Skeletal muscle satellite cell (primary cell): ENCODE data around the gene OSBPL1A.

Experiments used
- H3K27me3 ChIP-seq: 2 replicates; pipeline ENCODE4 v1.7.0; 2013; ENCODE audit warnings: low read length; ENCODE audit not compliant: control insufficient read depth, insufficient read depth
- H3K36me3 ChIP-seq: 2 replicates; pipeline ENCODE4 v1.7.0; 2013; ENCODE audit warnings: mild to moderate bottlenecking, control low read depth, low read length; ENCODE audit not compliant: insufficient read depth
- H3K4me1 ChIP-seq: 2 replicates; pipeline ENCODE4 v1.7.0; 2013; ENCODE audit warnings: low read length; ENCODE audit not compliant: control insufficient read depth, insufficient read depth
- H3K4me2 ChIP-seq: 2 replicates; pipeline ENCODE4 v1.7.0; 2013; ENCODE audit warnings: mild to moderate bottlenecking, low read length
- H3K4me3 ChIP-seq: 2 replicates; pipeline ENCODE4 v1.7.0; 2013; ENCODE audit warnings: low read length
- H3K9ac ChIP-seq: 2 replicates; pipeline ENCODE4 v1.7.0; 2013; ENCODE audit warnings: mild to moderate bottlenecking, low read depth, low read length, moderate library complexity
- H3K9me3 ChIP-seq: replicated peaks from 2 replicates; pipeline ENCODE4 v1.7.0; 2013; ENCODE audit warnings: mild to moderate bottlenecking, control low read depth, low read length

OSBPL1A gene

DNA sequence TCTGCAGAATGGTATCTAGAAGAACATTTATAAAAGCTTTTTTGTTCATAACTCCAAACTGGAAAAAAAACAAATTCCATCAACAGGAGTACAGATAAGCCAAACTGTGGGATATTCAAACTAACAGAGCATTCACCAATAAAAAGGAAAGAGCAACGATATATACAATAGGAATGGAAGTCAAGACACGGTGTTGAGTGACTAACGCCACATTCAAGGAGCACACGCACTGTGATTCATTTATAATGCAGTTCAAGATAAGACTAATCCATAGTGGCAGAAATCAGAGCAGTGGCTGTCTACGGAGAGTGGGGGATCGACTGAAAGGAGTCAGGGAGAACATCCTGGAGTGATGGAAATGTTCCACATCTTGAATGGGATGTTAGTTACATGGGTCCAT lies 188.1 kb downstream of the OSBPL1A start:
- H3K36me3 ChIP-seq: no peaks in the 10 kb centered on the region
- no peak overlapping the region for H3K9ac ChIP-seq
- no peak overlapping the region for H3K4me2 ChIP-seq
- H3K4me3 ChIP-seq: no peak overlapping the region
- H3K4me1 ChIP-seq: peaks cover 27% of the 10 kb centered on the region
- no peaks in the 10 kb centered on the region for H3K27me3 ChIP-seq
- H3K9me3 ChIP-seq: no peaks in the 10 kb centered on the region

DNA sequence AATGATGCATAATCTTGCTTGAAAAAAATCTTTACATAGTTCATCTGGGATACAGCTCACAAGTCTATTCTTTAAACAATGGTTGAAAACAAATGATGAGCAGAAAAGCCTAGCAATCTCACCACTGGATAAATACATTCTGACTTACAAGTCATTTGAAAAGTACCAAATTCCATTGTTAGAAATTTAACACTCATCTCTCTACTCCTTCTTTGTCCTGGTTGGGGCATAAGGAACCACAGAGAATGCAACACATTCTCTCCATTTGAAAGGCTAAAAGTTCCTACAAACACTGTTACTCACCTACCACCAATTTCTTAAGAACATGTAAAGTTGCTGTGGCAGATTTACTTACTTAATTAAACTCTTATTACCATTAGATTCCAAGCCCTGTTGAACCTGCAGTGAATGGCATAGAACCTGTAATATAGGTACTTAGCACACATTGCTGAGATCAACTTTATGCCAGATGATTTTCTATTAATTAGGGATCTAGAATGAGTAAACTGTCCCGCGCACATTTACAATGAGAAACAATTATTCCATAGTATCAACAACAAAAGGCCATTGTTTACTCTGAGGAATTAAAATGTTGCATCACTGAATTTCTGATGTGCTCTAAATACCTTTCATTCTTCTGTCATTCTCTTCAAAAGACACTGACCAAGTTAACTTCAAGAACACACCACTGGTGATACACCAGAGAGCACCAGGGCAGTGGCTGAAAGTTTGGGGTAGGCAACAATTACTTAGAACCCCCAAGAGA lies 189.2 kb downstream of the OSBPL1A start:
- H3K4me3 ChIP-seq: no peak overlapping the region
- H3K9ac ChIP-seq: no peak overlapping the region
- no peaks in the 10 kb centered on the region for H3K9me3 ChIP-seq
- no peaks in the 10 kb centered on the region for H3K27me3 ChIP-seq
- H3K4me1 ChIP-seq: peaks cover 17% of the 10 kb centered on the region
- no peaks in the 10 kb centered on the region for H3K36me3 ChIP-seq
- no peak overlapping the region for H3K4me2 ChIP-seq

DNA sequence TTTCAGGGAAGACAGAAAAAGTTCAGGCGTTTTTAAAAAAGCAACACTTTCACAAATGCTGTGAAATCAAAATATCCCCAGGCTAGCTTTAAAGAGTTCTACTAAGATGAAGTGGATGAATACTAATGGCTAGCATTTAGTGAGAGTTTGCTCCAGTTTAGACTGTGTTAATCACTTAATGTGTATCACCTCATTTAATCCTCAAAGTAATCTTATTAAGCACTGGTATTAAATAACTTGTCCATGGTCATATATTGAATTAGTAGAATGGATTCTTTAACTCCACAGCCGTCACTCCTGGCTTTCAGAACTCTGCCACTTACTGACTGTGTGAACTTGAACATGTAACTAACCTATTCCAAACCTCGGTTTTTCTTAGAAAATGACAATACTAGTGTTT lies 192.7 kb downstream of the OSBPL1A start:
- Histone ChIP-seq H3K4me1 (no peaks in the 10 kb centered on the region), H3K36me3 (no peaks in the 10 kb centered on the region), H3K27me3 (no peaks in the 10 kb centered on the region), H3K4me2 (no peak overlapping the region), H3K9me3 (no peaks in the 10 kb centered on the region), H3K9ac (no peak overlapping the region), H3K4me3 (no peak overlapping the region)

DNA sequence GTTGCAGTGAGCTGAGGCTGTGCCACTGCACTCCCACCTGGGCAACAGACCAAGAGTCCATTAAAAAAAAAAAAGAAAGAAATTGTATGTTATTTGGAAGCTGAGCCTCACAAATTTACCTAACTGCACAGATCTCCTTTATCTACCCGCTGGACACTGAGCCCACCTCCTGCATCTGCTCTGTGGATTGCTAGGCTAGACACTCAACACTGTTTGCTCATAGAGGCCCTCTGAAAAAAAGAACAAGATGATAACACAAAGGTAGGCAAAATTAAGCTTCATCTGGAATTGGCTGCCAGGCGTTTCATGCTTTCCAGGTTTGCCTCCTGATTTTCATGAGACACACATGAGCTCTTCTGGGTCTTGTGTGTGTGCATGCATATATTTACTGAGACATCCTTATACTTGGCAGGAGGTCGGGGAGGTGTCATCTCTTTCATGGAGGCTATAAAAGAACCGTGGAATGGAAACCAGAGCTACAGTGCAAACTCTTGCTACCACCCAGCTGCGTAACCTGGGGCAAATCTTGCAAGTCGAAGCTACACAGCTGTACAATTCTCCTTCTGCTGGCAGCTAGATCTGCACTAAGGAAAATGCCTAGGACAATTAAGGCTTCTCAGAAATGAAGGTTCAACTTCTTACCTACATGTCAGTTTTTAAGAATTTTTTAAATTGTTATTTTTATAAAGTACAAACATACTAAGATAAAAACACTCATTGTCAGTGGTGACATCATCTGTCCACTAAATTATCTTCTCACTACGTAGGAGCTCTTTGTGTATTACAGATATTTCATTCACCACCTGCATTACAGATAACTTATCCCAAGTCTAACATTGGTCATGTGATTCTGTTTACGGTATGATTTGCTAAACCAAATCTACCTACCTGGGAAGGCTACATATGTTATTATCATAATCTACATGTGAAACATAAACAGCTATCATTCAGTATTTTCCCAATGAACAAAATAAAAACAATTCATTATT lies 195.6 kb downstream of the OSBPL1A start:
- Histone ChIP-seq H3K27me3 (no peaks in the 10 kb centered on the region), H3K4me1 (peaks cover 4% of the 10 kb centered on the region), H3K4me3 (no peak overlapping the region), H3K4me2 (no peak overlapping the region), H3K9ac (no peak overlapping the region), H3K9me3 (no peaks in the 10 kb centered on the region), H3K36me3 (no peaks in the 10 kb centered on the region)

DNA sequence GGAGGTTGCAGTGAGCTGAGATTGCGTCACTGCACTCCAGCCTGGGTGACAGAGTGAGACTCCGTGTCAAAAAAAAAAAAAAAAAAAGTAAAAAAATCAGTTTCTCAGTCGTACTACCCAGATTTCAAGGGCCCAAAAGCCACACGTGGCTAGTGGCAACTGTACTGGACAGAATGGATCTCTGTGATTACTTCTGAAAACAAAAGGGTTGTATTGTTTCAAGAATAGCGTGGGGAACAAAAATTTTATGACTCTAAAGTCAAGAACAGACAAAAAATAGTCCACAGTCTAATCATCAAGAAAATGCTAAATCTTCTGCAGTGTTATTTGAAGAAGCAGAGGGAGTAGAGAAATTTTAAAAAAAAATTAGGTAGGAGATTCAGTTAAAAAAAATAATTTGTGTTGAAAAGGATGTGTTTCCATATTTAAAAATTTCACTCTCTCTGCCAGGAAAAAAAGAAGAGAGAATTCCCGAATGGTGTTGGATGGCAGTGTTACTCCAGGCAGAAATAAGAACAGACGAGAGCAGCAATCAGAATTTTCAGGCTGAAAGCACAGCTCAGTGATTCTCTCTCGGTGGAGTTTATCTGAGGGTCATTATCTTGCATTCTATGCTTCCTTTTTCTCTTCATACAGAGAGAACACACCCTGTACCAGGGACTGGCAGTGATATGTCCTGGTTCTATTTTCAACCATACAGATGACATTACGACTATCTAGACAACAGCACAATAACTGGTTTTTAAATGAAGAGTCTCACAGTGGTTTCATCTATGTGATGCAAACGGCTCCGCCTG lies 196.9 kb downstream of the OSBPL1A start:
- Histone ChIP-seq H3K9ac (no peak overlapping the region), H3K4me1 (peaks cover 4% of the 10 kb centered on the region), H3K4me3 (no peak overlapping the region), H3K36me3 (no peaks in the 10 kb centered on the region), H3K27me3 (no peaks in the 10 kb centered on the region), H3K4me2 (no peak overlapping the region), H3K9me3 (no peaks in the 10 kb centered on the region)

DNA sequence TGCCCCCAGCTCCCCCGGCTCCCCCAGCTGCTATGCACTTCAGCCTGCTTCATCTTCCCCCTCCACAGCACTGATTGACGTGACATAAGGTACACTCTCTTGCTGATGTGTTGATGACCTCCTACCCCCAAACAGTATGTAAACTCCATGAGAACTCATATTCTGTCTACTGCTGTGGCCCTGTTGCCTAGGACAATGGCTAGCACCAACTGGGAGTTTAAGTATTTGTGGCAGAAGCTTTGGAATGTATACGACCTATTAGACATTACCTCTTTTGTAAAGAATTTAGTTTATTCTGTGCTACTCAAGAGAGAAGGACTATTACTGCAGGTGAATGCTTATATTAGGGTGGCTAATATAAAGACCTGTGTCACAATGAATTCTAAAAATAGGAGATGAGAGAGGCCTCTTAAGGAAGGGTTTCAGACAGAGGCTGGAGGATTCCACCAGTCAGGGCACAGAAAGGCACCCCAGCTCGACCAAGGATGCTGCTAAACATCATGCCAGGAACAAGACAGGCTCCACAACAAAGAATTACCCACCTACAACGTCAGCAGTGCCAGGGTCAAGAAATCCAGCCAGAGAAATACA lies 198.2 kb downstream of the OSBPL1A start:
- no peak overlapping the region for H3K4me3 ChIP-seq
- H3K36me3 ChIP-seq: no peaks in the 10 kb centered on the region
- no peak overlapping the region for H3K4me2 ChIP-seq
- H3K9ac ChIP-seq: no peak overlapping the region
- H3K4me1 ChIP-seq: peaks cover 4% of the 10 kb centered on the region
- H3K9me3 ChIP-seq: no peaks in the 10 kb centered on the region
- H3K27me3 ChIP-seq: no peaks in the 10 kb centered on the region

DNA sequence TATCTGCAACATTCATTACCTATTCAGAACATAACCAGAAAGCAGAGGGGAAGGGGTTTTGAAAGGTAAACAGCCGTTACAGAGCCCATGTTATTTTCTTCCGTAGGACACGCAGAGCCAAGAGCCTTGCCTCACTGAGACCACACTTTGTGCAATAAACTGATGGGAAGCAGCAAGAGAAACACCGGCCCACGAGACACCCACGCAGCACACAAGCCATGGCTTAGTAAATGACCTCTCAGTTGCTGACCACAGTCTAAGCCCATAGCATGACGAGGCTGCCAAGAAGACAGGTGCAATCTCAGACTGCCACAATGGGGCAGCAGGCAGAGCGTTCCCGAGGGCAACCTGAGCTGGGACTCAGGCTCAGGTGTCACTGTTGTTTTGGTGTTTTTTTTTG lies 199.2 kb downstream of the OSBPL1A start:
- Histone ChIP-seq H3K27me3 (no peaks in the 10 kb centered on the region), H3K9ac (no peak overlapping the region), H3K9me3 (no peaks in the 10 kb centered on the region), H3K4me3 (no peak overlapping the region), H3K4me2 (no peak overlapping the region), H3K36me3 (no peaks in the 10 kb centered on the region), H3K4me1 (peaks cover 5% of the 10 kb centered on the region)

DNA sequence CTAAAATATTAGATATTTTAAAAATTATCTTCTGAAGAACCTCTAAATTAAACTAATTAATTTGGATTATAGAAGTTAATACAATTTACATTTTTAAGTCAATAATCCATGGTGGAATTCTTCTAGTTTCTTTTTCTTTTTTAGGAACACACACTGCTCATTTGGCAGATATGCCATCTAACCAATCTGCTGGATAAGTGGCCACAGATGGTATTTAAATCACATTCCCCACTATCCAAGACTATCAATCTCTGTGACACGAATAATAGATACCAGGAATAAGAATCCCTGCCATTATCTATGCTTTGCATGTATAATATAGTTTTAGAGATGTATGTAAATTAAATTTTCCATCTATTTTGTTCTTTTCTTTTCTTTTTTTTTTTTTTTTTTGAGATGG lies 200.2 kb downstream of the OSBPL1A start:
- Histone ChIP-seq H3K9me3 (no peaks in the 10 kb centered on the region), H3K36me3 (no peaks in the 10 kb centered on the region), H3K4me2 (no peak overlapping the region), H3K27me3 (no peaks in the 10 kb centered on the region), H3K9ac (no peak overlapping the region), H3K4me3 (no peak overlapping the region), H3K4me1 (peaks cover 13% of the 10 kb centered on the region)

DNA sequence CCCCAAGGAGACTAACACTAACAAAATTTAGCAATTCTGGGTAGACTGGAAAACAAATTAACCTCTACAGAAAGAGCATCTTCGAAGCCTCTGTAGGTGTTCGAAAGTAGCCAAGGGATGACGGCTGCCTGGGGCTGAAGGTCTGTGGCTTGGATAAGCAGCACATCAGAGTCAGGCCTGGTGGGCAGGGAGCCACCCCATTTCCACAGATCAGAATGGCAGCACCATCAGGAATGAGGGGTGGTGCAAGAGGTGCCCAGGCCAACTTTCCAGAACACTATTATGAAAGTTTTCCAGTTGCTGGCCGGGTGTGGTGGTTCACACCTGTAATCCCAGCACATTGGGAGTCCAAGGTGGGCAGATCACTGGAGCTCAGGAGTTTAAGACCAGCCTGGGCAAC lies 200.9 kb downstream of the OSBPL1A start:
- Histone ChIP-seq H3K36me3 (no peaks in the 10 kb centered on the region), H3K27me3 (no peaks in the 10 kb centered on the region), H3K4me2 (no peak overlapping the region), H3K4me1 (peaks cover 18% of the 10 kb centered on the region), H3K4me3 (no peak overlapping the region), H3K9me3 (no peaks in the 10 kb centered on the region), H3K9ac (no peak overlapping the region)

DNA sequence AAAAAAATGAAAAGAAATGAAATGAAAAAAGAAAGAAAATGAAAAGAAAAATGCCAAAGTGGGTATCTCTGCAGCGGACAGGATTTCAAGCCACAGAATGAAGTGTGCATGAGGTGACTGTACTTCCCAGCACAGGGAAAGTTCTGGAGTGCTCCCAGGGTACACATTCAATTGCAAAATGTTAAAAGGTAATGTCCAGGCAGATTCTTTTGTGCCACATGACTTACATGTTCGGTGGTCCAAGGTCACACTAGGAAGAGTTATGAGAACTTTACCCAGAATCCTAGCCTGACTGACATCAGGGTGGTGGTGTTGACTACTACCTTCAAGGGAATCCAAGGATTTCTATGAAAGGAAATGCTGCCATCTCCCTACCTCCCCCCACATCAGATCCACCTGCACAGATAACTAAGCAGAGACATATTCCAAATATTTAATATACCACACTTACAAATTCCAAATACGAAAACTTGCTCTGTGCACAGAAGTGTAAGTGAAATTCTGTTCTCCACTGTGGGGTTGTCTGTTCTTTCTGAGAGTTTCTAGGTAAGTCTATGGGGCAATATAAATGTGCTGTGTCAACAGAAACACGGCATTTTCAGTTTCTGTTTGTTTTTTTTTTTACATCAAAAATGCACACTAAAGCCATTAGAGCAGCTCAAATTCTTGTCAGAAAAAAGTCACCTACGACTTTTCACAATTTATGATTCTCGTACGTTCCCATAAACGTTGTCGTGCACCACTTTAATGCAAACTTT lies 202.1 kb downstream of the OSBPL1A start:
- Histone ChIP-seq H3K36me3 (no peaks in the 10 kb centered on the region), H3K4me2 (no peak overlapping the region), H3K9ac (no peak overlapping the region), H3K4me3 (no peak overlapping the region), H3K9me3 (no peaks in the 10 kb centered on the region), H3K27me3 (no peaks in the 10 kb centered on the region), H3K4me1 (peaks cover 25% of the 10 kb centered on the region)
